ENCODE data around the gene MUS81.
"Not testable (repeated sequence)": the region's sequence is repeated elsewhere in the genome, so short reads cannot be mapped to it uniquely, and the experiment has no call there.

Gene MUS81

GRCh38 chr11:65847746-65848145, 12.5 kb upstream of the MUS81 start:
- DNase-seq (ENCODE audit: low read depth in 2 of 2): no peak

GRCh38 chr11:65848693-65849092, 11.5 kb upstream of the MUS81 start:
- not testable (repeated sequence) for DNase-seq (ENCODE audit: low read depth in 2 of 2)

- DNase-seq (ENCODE audit: low read depth in 2 of 2): no peak
These were observed 10.9 kb upstream of the MUS81 start for GRCh38 chr11:65849366-65849765.

- DNase-seq (ENCODE audit: low read depth in 2 of 2): no peak
These were observed 10.4 kb upstream of the MUS81 start for GRCh38 chr11:65849771-65850216.

GRCh38 chr11:65850217-65851082, 9.8 kb upstream of the MUS81 start:
- DNase-seq (ENCODE audit: low read depth in 2 of 2): no peak

- no peak for DNase-seq (ENCODE audit: low read depth in 2 of 2)
These were observed 9.1 kb upstream of the MUS81 start for GRCh38 chr11:65851083-65851579.

GRCh38 chr11:65851811-65852507, 8.3 kb upstream of the MUS81 start:
- no peak for DNase-seq (ENCODE audit: low read depth in 2 of 2)

- no peak for DNase-seq (ENCODE audit: low read depth in 2 of 2)
These were observed 7.6 kb upstream of the MUS81 start for GRCh38 chr11:65852508-65853245.

- no peak for DNase-seq (ENCODE audit: low read depth in 2 of 2)
These were observed 6.8 kb upstream of the MUS81 start for GRCh38 chr11:65853246-65853979.

- no peak for DNase-seq (ENCODE audit: low read depth in 2 of 2)
These were observed 6.1 kb upstream of the MUS81 start for GRCh38 chr11:65854161-65854592.

- no peak for DNase-seq (ENCODE audit: low read depth in 2 of 2)
These were observed 5.1 kb upstream of the MUS81 start for GRCh38 chr11:65854852-65855837.

- DNase-seq (ENCODE audit: low read depth in 2 of 2): no peak
These were observed 4.3 kb upstream of the MUS81 start for GRCh38 chr11:65855927-65856363.

GRCh38 chr11:65856689-65857499, 3.3 kb upstream of the MUS81 start:
- DNase-seq (ENCODE audit: low read depth in 2 of 2): peak; percentile 76 to 79

- no peak for DNase-seq (ENCODE audit: low read depth in 2 of 2)
These were observed 2.8 kb upstream of the MUS81 start for GRCh38 chr11:65857500-65857852.

GRCh38 chr11:65857853-65858680, 2.2 kb upstream of the MUS81 start, which contains the start of gene CFL1:
CFL1 (minus strand) TSS chr11:65858180; CDS start chr11:65858099, 81 bp downstream.
- peak; percentile 96 to 97 for DNase-seq (ENCODE audit: low read depth in 2 of 2)

- DNase-seq (ENCODE audit: low read depth in 2 of 2): no peak
These were observed 1.5 kb upstream of the MUS81 start for GRCh38 chr11:65858681-65859087.

- peak; percentile 99 for DNase-seq (ENCODE audit: low read depth in 2 of 2)
These were observed 980 bp upstream of the MUS81 start for GRCh38 chr11:65859095-65859811.
